HG02763 (cell line): ENCODE measurements around the gene USP14.

Experiments used
- ATAC-seq: cut with Tn5 transposase; IDR thresholded peaks from one replicate; pipeline ENCODE4 v1.9.1; 2021; ENCODE audit warnings: mild to moderate bottlenecking, moderate library complexity; ENCODE audit not compliant: unreplicated experiment

The USP14 gene

GRCh38 chr18:159037-159652 is 788 bp downstream of the USP14 start:
- ATAC-seq: no peak

- no peak for ATAC-seq
Measured at GRCh38 chr18:159933-160332, 1.6 kb downstream of the USP14 start.

GRCh38 chr18:160831-161570 is 2.6 kb downstream of the USP14 start:
- ATAC-seq: no peak

- no peak for ATAC-seq
Measured at GRCh38 chr18:172361-172760, 14.0 kb downstream of the USP14 start.

- ATAC-seq: no peak
Measured at GRCh38 chr18:179499-179898, 21.1 kb downstream of the USP14 start.

- no peak for ATAC-seq
Measured at GRCh38 chr18:181711-182110, 23.4 kb downstream of the USP14 start.

- no peak for ATAC-seq
Measured at GRCh38 chr18:183769-184168, 25.4 kb downstream of the USP14 start.

- no peak for ATAC-seq
Measured at GRCh38 chr18:189254-189653, 30.9 kb downstream of the USP14 start.

GRCh38 chr18:191725-192124 is 33.4 kb downstream of the USP14 start:
- no peak for ATAC-seq

- ATAC-seq: no peak
Measured at GRCh38 chr18:192801-193200, 34.4 kb downstream of the USP14 start.

- ATAC-seq: no peak
Measured at GRCh38 chr18:195651-196050, 37.3 kb downstream of the USP14 start.

GRCh38 chr18:199214-199613 is 40.9 kb downstream of the USP14 start:
- ATAC-seq: no peak

GRCh38 chr18:199768-200167 is 41.4 kb downstream of the USP14 start:
- ATAC-seq: no peak

GRCh38 chr18:210075-210474 is 51.7 kb downstream of the USP14 start:
- no peak for ATAC-seq

- ATAC-seq: no peak
Measured at GRCh38 chr18:210733-211132, 52.4 kb downstream of the USP14 start.

- no peak for ATAC-seq
Measured at GRCh38 chr18:211582-211981, 53.2 kb downstream of the USP14 start.

- ATAC-seq: no peak
Measured at GRCh38 chr18:212780-213179, 54.4 kb downstream of the USP14 start.

GRCh38 chr18:213505-213904 is 55.1 kb downstream of the USP14 start:
- ATAC-seq: no peak

- no peak for ATAC-seq
Measured at GRCh38 chr18:213966-214365, 55.6 kb downstream of the USP14 start.

GRCh38 chr18:215448-216010 is 57.2 kb downstream of the USP14 start:
- no peak for ATAC-seq

- no peak for ATAC-seq
Measured at GRCh38 chr18:217532-218336, 59.4 kb downstream of the USP14 start.

- ATAC-seq: no peak
Measured at GRCh38 chr18:220708-221107, 62.4 kb downstream of the USP14 start.
